Stimulated activated naive CD4-positive, alpha-beta T cell treated with Interleukin-2 at 50 U/mL for 16 hours (primary cell): ENCODE results near the gene LZTFL1.
"Not testable (repeated sequence)": the region's sequence is repeated elsewhere in the genome, so short reads cannot be mapped to it uniquely, and the experiment has no call there.

Experiments used
- DNase-seq: peaks from one replicate; lab custom pipeline; 2025; lab: John Stamatoyannopoulos, UW

The LZTFL1 gene

DNA sequence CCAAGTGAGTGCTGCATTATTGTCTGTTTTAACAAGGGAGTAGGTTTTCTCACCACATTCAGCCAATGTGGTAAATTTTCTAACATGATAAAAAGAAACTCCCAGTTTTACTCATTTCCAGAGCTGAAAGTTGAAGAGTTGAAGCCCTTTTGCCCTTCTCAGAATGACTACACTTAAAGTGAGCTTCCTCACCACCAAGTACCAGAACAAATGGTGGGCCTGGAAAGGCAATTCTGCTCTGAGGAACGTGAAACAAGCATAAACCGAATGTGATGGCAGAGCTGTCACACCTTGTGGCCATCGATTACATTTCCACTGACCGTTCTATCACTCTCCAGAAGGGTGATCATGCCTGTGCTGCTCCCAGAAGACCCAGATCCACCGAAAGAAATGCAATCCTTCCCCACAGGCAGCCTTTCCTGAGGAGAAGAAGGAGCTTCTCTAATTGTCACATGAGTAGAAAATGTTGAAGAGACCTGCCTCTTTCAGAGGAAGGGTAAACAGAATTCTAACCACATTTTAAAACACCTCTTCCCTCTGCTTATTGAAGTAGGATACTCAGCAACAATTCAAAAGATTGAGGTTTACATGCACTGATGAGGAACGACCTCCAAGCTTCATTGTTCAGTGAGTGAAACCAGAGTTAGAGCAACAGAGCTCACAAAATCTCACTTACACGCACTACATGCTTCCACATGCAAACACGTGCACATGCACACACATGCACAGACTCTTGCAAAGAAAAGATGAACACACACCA lies 23.0 kb upstream of the LZTFL1 start:
- DNase-seq, result no peak

DNA sequence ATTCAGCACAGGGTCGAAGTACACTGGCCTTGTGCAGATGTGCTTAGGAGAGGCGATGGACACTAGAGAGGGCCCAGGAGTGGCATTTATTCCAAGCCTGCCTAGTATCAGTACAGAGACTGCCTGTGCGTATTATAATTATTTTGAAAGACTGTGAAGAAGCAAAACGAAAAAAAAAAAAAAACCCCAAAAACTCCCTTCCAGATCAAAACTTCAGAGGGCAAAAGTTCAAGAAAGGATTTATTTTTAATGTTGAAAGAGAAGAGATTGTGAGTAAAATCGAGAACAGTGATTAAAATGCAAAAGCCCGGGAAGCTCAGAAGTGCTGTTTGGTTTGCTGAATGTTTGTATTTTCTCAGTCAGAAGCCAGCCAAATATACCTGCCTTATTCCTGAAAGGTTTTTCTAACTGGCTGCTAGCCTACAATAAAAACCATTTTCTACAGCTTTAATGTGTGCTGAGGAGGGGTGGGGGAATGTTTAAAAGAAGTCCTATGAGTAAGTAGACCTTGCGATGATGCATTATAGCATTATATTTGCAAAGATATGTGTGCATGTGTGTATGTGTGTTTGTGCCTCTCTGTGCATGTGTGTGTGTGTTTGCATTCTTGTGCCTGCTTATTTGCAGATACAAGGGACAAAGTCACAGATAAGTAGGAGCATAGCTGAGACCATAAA lies 19.3 kb upstream of the LZTFL1 start:
- no peak for DNase-seq

DNA sequence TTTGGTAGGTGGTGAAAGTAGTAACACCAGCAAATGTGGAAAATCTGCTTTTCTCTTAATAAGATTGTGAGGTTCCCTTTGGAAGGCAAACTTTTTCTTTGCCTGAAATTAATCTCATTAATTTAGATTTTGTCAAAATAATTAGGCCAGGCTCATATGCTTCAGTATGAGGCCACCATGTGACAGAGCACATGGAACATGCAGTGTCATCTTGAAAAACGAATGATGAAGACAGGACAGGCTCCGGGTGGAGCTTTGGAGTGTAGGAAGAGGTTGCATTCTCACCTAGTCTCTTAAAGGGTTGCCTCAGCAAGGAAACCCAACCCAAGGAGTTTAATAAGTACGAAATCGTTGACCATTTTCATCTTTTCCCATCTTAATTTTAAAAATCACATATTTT lies 18.6 kb upstream of the LZTFL1 start:
- DNase-seq, result no peak

DNA sequence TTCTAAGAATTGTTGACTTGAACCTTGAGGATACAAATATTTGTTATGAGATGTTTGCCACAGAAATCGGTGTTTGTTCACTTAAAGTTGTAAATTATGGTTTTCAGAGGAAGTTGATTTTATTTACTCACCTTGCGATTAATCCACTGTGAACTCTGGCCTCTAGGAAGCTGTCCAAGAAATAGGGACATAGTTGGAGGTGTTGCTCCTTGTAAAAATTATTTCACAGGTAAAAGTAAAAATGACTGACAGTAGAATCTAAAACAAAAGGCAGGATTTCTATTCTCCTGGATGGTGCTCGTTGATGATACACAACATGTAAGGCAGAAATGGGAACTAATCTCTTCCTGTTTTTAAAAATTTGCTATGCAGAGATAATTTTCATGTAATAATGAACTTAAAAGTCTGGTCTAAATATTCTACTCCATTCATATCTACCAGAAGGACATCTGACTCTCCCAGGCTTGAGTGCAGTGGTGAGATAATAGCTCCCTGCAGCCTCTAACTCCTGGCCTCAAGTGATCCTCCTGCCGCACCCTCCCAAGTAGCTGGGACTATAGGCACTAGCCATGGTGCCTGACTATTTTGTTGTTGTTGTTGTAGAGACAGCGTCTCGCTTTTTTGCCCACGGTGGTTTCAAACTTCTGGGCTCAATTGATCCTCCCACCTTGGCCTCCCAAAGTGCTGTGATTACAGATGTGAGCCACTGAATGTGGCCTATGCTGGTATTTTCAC lies 17.1 kb upstream of the LZTFL1 start:
- no peak for DNase-seq

DNA sequence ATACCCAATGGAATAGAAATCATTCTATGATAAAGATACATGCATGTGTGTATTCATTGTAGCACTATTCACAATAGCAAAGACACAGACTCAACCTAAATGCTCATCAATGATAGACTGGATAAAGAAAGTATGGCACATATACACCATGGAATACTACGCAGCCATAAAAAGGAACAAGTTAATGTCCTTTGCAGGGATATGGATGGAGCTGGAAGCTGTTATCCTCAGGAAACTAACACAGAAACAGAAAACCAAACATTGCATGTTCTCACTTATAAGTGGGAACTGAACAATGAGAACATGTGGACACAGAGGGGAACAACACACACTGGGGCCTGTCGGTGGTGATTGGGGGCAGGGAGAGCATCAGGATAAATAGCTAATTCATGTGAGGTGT lies 15.1 kb upstream of the LZTFL1 start:
- DNase-seq, result not testable (repeated sequence)

DNA sequence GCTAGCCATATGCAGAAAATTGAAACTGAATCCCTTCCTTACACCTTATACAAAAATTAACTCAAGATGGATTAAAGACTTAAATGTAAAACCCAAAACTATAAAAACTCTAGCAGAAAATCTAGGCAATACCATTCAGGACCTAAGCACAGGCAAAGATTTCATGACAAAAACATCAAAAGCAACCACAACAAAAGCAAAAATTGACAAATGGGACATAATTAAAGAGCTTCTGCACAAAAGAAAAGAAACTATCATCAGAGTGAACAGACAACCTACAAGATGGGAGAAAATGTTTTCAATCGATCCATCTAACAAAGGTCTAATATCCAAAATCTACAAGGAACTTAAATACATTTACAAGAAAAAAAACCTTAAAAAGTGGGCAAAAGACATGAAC lies 14.4 kb upstream of the LZTFL1 start:
- DNase-seq, result not testable (repeated sequence)

DNA sequence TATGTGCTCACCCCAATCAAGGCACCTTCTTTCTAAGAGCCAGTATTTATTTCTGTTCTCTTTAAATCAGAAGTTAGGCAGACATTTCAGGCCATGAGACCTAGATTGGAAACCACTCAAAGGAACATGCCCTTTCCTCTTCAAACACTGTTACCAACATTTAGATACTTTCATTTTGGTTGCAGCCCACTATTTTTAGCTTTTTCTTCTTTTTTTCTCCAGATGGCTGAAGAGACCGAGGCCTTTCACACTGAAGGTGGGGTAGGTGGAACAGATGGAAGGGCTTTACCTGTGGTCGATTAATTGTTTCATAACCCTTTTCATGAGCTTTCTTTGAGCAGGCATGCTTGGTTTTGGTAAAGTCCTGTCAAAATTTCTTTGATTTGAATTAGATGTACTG lies 10.9 kb upstream of the LZTFL1 start:
- DNase-seq, result no peak

DNA sequence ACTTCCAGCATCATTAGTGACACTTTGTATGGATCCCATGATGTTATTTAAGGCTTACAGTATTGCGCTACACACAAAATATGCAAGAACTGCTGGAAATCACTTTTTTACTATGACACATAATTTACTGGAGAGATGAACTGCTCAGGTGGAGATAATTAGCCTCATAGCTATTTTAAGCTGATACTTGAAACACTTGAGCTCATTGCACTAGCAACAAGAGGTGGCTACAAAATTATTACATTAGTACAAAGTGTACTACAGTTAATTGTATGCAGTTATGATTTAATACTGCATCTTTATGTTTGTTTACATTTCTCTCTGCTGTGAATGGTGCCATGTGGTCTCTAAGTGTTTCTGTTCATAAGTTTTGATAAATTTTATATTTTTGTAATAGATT lies 6.5 kb upstream of the LZTFL1 start:
- no peak for DNase-seq

DNA sequence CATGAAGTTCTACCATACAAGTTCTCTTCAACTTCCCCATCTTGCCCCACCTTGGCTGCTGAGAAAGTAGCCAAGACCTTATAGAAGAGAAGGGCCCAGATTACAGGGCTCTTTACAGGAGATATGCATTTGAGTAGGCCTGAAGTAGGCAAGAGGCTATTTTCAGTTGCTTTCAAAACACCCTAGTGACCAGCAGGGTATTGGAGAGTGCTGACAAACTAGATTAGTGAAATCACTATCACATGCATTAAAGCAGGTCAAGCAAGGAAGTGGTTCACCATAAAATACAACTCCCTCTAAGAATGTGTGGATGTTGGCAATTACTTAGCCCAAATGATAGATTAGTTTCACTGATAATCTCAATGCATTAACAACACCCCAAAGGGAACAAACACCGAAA lies 2.7 kb upstream of the LZTFL1 start:
- DNase-seq, result no peak

DNA sequence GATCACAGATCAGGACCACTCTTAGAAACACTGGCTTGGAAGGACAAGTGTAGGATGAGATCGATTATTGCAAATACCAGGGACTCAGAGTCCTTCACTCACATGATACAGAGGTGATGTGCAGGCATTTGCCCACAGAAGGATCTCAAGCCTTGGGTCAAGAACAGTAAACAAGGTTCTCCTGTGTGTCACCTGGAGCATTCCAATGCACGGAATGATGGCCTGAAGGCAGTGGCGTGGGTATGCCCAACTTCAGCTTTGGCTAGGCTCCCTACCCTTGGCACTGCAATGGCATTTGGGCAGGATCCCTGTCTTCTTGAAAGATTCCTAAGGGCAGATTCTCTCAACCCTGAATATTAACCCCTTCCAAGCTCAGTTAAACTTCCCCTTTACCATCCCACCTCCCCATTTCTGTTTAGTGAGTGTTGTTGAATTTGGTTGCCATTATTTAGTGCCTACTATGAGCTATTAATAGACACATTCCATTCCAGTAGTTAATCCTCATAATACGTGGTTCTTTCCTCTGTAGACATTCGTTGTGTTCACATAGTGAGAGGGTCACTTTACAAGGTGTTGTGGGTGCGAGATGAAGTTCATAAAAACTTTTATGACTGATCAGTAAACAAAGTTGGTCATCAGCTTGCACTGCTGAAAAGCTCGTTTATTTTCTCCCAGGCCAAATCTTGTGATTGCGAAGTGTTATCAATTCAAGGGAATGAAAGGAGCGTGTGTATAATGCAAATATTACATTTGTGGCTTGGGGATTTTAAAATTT lies 1.1 kb upstream of the LZTFL1 start:
- no peak for DNase-seq

DNA sequence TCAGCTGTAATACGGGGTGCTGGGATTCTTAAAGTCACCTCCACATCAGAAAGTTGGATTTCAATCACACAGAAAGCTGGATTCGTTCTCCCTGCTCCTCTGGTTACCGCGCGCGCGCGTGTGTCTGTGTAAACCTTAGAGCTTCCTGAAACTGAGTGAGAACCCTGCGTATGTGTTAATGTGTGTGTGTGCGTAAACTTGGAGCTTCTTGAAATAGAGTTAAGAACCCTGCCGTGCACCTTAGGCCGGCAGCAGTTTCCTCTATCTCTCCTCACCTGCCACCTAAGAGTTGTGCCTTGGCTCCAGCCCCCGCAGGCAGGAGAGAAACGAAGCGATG lies 531 bp downstream of the LZTFL1 start:
- no peak for DNase-seq

DNA sequence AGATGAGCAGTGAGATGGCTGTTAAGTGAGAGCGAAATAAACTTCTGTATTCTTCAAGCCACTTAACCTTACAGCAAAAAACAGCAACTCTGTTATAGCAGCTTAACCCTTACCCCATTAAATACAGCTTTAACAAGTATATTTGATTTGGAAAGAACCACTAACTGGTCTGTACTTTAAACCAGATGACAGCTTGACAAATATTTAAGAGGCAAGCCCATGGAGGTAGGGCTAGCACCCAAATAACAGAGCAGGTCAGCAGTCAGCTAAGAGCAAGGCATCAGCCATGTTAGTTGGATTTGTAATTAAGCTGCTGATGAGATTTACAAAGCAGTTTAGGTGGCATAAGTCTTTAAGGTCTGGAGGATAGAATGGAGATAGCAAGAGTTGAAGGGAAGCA lies 3.5 kb downstream of the LZTFL1 start:
- no peak for DNase-seq

DNA sequence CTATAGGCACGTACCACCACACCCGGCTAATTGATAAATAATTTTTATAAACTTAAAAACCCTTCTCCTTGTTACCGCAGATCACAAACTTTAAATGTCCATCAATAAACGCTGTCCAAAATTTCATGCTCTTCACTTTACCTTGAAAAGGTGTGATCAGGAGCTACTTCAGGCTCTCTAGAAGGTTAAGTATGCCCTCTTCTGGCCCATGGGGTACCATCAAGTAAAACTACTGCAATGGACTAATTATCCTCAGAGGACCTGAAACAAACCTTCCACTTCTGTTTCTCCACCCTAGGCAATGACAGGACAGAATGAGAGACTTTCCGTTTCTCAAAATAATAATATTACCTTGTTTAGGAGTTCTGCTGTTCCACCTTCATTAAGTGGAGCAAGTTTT lies 9.2 kb downstream of the LZTFL1 start:
- no peak for DNase-seq

DNA sequence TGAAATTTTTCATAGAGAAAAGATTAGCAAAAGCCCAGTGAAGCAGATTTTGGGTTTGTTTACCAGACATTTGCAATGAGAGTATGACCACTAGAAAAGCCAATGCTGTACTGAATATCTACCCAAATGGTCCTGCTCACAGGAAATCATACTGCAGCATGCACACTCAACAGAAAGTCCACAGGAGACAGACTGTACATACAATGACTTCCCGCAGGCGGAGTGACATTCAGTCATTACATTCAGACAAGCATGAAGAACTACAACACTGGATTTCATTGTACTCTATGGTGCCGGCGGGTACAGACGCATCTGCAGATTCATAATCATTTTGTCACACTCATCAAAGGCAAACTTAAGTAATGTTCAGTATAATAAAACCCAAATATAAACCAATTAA lies 11.8 kb downstream of the LZTFL1 start:
- no peak for DNase-seq

DNA sequence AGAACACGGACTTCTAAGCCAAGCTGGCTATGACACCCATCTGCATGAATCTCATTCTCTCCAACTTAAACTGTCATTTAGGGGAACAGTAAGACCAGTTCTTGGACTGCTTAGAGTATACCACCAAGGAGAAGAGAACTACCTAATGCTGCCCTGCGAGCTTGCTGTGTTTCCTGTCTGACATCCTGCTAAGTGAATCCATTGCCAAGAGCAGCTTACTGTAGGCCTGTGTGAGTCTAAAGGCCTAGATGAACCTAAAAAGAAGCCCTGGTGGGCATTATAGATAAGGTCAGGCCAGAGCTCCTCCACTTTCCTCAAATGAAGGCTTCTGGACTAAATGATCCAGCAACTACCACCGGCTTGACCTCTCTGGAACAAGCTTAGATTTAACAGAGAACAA lies 15.0 kb downstream of the LZTFL1 start:
- no peak for DNase-seq

DNA sequence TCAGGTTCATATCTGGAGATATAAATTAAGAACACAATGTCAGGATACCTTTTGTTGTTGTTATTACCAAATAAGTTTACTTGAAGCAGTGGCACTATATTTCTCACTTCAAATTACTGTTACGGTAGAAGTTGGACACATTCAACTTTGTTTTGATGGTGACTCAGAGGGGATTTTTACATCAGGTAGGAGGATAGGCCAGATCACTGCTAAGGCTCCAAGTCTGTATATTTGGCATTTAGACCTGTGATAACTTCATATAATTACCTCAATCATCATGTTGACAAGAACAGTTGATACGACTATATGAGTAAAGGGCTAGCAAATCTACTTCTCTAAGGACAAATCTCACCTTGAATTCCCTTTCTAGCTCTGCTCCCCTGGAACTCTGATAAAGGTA lies 15.6 kb downstream of the LZTFL1 start:
- DNase-seq, result no peak

DNA sequence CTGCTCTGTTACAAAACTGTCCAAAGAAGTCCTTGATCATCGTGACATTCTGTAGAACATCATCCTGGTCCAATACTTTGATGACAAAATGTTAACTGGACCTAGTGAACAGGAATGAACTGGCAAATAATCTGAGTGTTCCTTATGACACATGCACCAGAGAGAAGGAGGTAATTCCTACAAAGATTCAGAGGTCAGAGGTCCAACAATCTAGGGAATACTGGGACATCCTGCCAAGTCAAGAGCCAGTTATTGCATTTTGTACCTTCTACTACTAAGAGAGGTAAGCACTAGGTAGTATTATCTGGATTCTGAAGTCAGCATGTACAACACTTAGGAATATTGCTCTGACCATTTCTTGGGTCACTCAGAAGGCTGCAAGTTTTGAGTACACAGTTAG lies 20.8 kb downstream of the LZTFL1 start:
- DNase-seq, result no peak

DNA sequence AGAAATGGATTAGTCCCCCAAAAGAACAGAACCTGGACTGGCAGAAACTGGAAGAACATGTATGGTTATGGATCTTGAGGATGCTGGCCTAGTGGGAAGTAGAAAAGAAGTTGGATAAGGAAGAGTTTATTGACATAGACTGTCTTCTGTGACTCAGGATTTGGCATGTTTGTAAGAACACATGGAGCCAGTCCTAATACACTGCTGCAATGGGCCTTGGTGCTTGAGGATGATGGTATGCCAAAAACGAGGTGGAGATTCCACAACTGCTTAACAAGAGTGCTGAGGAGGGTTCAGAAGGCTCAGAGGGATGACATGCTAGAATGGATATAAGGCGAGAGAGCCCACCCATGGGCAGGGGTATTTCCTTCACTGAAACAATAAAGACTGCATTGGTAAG lies 22.4 kb downstream of the LZTFL1 start:
- no peak for DNase-seq

DNA sequence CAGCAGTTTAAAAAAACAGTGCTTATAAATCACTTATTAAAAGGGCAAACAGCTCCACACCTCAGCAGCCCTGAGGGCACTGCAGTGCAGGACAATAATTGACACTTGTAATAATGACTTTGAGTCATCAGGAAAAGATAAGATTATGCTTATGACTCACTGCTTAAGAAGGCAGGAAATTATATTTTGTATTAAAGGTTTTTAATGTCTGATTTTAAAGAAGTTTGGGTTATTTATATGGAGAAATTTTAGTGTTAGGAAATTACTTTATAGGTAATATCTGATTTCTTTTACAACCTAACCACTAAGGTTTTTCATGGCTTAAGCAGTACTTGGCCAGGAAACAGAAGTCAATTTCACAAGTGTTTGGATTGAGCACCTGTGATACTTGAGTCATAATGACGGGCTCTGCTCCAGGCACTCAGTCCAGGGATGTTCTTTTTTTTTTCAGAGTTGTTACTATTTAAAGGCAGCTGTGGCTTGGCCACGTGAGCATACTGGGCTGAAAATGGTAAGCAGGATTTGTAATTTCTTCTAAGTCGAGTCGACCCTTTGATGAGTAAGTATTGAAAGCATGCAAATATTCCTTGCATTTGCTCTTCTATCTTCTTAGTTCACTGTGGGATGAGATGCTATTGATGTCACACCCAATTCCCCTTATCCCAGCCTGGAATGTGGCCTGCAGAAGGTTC lies 23.9 kb downstream of the LZTFL1 start:
- no peak for DNase-seq

DNA sequence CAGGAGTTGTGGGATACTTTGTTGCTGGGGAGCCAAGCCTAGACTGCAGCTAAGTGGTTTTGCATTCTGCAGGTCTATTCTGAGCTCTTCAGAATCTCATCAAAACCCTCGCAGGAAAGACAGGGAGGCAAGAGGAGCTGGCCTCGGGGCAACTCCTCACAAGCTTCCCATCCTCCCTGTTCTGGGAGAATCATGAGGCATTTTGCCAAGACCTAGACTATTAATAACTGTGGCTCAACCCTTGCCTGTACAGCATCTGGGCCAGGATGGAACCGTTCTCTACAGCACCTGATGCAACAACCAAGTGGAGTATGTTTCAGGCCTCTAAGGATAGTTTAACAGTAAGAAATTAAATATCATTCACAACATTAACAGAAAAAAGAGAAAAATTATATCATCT lies 25.4 kb downstream of the LZTFL1 start:
- no peak for DNase-seq

DNA sequence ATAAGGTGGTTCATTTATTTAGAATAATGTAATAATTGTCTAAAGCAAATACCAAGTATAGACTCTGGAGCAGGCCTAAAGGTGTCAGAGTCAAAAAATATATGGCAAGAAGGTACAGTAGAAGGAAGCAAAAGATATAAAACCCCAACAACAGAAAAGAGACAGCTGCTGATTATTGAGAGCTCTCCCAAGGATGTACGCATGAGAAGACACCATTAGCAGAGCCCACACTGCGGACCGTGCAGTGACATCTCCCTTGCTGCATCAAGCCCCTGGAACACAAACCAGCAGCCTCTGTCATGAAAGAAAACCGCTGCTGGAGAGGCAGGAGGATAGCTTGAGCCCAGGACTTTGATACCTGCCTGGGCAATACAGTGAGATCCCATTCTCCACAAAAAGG lies 27.6 kb downstream of the LZTFL1 start:
- DNase-seq, result no peak
